ENCODE measurements around the gene RNF215. TPM values are rescaled to one million over a fixed set of nuclear protein-coding genes. Genes with fewer than 3 reads are reported as not detected.

The RNF215 gene
- total RNA-seq, 2 experiments from 2014 or later: 4.6 to 4.9 TPM

DNA sequence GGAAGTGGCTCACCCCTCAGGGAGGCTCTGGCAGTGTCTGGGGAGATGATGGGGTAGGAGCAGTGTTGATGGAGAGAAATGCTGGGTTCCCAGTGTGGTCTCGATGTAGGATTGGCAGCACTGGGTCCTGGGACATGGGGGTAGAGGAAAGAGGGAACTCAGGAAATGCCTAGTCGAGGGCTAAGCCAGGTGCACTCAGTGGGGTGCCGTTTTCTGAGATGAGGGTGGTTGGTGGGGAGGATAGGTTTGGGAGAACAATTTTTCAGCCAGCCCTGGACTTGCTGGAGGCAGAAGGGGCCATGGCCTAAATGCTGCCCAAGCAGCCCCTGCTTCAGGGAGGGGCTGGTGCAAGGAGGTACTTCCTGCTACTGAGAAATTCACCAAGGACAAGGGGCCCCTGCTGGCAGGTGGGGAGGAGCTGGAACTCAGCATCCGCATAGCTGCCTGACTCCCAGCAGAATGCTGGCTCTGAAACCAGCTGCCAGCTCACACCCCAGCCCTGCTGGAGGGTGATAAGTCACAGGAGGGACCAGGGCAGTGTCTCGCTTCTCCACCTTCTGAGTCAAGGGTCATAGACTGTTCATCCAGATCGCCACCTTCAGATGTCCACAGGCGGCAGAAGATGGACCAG is 24.4 kb downstream of the RNF215 start:
- Histone ChIP-seq H3K4me3 (ENCODE audit: low read length) (no peak overlapping the region), H3K4me1 (ENCODE audit: insufficient read depth, low read length) (peaks cover under 1% of the 10 kb centered on the region), H3K27me3 (ENCODE audit: control insufficient read depth in 1 of 2, insufficient read depth in 2 of 2, low read length in 2 of 2) (no peaks in the 10 kb centered on the region), H3K36me3 (ENCODE audit: insufficient read depth, low read length) (no peaks in the 10 kb centered on the region), H3K9me3 (ENCODE audit: control insufficient read depth in 1 of 2, insufficient read depth in 1 of 2, low read length in 2 of 2) (no peaks in the 10 kb centered on the region), H3K27ac (ENCODE audit: low read depth in 1 of 2, low read length in 2 of 2) (no peak overlapping the region)
- Mint-ChIP-seq H3K9me3 (no peaks in the 10 kb centered on the region), H3K36me3 (ENCODE audit: low read depth) (no peaks in the 10 kb centered on the region), H3K4me1 (ENCODE audit: low read depth) (peaks cover 5% of the 10 kb centered on the region), H3K4me3 (no peak overlapping the region), H3K27ac (no peak overlapping the region), H3K27me3 (no peaks in the 10 kb centered on the region)
- DNase-seq: no peak
- POLR2A ChIA-PET: no interaction called here
- TF ChIP-seq CTCF (IDR thresholded peaks at IDR 0.05): no peak
- CTCF ChIA-PET: interaction anchor here (1.3 kb wide), 1 partner anchor 75 kb away, joined by 4 read pairs; no protein-coding TSS in a partner anchor
- ATAC-seq (ENCODE audit: poor library complexity): no peak
- intact Hi-C loops (cut with DNase I, micrococcal nuclease): no loop called here

DNA sequence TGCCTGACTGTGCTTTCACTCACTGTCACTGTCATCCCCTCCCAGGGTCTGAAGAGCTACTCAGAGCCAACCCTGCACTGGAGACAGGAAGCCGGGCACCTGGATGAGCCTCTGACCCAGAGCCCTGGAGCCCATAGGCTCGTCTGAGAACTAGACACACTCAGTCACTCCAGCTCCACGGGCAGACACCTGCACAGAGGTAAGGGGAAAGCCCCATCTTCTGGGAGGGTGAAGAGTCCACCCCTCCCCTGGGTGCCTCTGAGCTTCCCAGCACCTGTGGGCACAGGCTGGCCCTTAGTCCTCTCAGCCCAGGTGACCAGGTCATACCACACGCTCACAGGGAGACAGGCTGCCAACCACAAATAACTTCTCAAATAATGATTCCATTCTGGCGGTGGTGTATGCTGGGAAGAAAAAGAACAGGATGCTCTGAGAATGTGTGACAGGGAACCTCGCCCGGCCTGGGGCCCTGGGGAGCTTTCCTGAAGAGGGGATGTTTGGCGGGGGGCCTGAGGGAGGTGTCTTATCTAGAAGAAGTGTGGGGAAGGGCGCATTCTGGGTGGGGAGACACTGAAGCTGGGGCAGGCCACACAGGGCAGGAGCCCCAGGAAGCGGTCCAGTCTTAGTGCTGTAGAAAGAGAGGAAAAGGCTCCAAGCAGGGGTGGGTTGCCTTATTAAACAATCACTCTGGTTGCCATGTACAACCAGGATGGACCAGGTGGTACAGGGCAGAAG is 25.1 kb downstream of the RNF215 start:
- Mint-ChIP-seq H3K27me3 (no peaks in the 10 kb centered on the region), H3K36me3 (ENCODE audit: low read depth) (peaks cover 4% of the 10 kb centered on the region), H3K4me3 (no peak overlapping the region), H3K27ac (no peak overlapping the region), H3K9me3 (no peaks in the 10 kb centered on the region), H3K4me1 (ENCODE audit: low read depth) (peaks cover 9% of the 10 kb centered on the region)
- no peaks in the 10 kb centered on the region for H3K27me3 ChIP-seq (ENCODE audit: control insufficient read depth in 1 of 2, insufficient read depth in 2 of 2, low read length in 2 of 2)
- ChIA-PET POLR2A (no interaction called here), CTCF (no interaction called here)
- H3K4me1 ChIP-seq (ENCODE audit: insufficient read depth, low read length): peaks cover 7% of the 10 kb centered on the region
- no peak for ATAC-seq (ENCODE audit: poor library complexity)
- no peaks in the 10 kb centered on the region for H3K9me3 ChIP-seq (ENCODE audit: control insufficient read depth in 1 of 2, insufficient read depth in 1 of 2, low read length in 2 of 2)
- no peak for TF ChIP-seq CTCF (IDR thresholded peaks at IDR 0.05)
- no peak overlapping the region for H3K27ac ChIP-seq (ENCODE audit: low read depth in 1 of 2, low read length in 2 of 2)
- no peaks in the 10 kb centered on the region for H3K36me3 ChIP-seq (ENCODE audit: insufficient read depth, low read length)
- no peak overlapping the region for H3K4me3 ChIP-seq (ENCODE audit: low read length)
- intact Hi-C loops (cut with DNase I, micrococcal nuclease): no loop called here
- no peak for DNase-seq

GRCh38 chr22:30358541-30358940 is 28.7 kb downstream of the RNF215 start:
- H3K9me3 Mint-ChIP-seq: no peaks in the 10 kb centered on the region
- intact Hi-C loops (cut with DNase I, micrococcal nuclease): no loop called here
- no peak overlapping the region for H3K27ac Mint-ChIP-seq
- H3K27me3 ChIP-seq (ENCODE audit: control insufficient read depth in 1 of 2, insufficient read depth in 2 of 2, low read length in 2 of 2): no peaks in the 10 kb centered on the region
- peaks cover 36% of the 10 kb centered on the region for H3K4me1 ChIP-seq (ENCODE audit: insufficient read depth, low read length)
- peaks cover 41% of the 10 kb centered on the region for H3K4me1 Mint-ChIP-seq (ENCODE audit: low read depth)
- ATAC-seq (ENCODE audit: poor library complexity) (no peak), DNase-seq (no peak)
- no peak overlapping the region for H3K27ac ChIP-seq (ENCODE audit: low read depth in 1 of 2, low read length in 2 of 2)
- peaks cover 13% of the 10 kb centered on the region for H3K36me3 ChIP-seq (ENCODE audit: insufficient read depth, low read length)
- no peaks in the 10 kb centered on the region for H3K27me3 Mint-ChIP-seq
- no peak for TF ChIP-seq CTCF (IDR thresholded peaks at IDR 0.05)
- CTCF ChIA-PET: interaction anchor here (1.3 to 1.7 kb wide), 2 partner anchors 29 to 70 kb away, joined by 4 to 6 read pairs; partner anchors contain the start of gene RNF215
- no peaks in the 10 kb centered on the region for H3K9me3 ChIP-seq (ENCODE audit: control insufficient read depth in 1 of 2, insufficient read depth in 1 of 2, low read length in 2 of 2)
- peak overlapping the region; percentile 100 for H3K4me3 Mint-ChIP-seq
- POLR2A ChIA-PET: interaction anchor here (0.6 to 4.5 kb wide), 2 partner anchors 30 to 69 kb away, joined by 3 to 88 read pairs; partner anchors contain the start of gene CASTOR1
- H3K36me3 Mint-ChIP-seq (ENCODE audit: low read depth): peaks cover 35% of the 10 kb centered on the region
- no peak overlapping the region for H3K4me3 ChIP-seq (ENCODE audit: low read length)

Data from CD4-positive, alpha-beta T cell (primary cell).